ENCODE data around the gene AUTS2. TPM values are rescaled to one million over a fixed set of nuclear protein-coding genes. Genes with fewer than 3 reads are reported as not detected.

AUTS2 gene
- total and polyA plus RNA-seq, 9 of the 15 experiments (the other 6 are each of a cell fraction or from before 2014, with no cell fraction given): 0.58 TPM; not detected in 8

DNA sequence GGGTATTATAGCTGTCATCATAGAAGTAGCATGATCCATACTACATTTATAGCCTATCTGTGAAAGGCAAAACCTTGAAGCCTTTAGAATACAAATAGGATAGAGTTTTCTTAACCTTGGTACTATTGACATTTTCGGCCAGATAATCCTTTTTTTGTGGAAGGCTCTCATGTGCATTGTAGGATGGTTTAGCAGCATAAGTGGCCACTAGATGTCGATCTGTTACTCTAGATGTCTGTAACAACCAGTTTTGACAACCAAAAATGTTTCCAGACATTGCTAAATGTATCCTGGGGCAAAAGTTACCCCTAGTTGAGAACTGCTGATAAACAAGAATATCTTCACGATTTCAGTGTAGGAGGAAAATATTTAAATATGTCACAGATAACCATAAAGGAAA is 1214.2 kb downstream of the AUTS2 start:
- H3K9me1 ChIP-seq (ENCODE audit: control insufficient read depth, insufficient read depth, low read length): no peaks in the 10 kb centered on the region
- DNase-seq (ENCODE audit: extremely low read depth in 1 of 4, low spot score in 3 of 4) (peak in 1 of 4 experiments; percentile 4), ATAC-seq (no peak), FAIRE-seq (no peak)
- BruUV-seq (replicated peaks): no TSS peak
- intact Hi-C loops (cut with micrococcal nuclease): no loop called here
- H3K79me2 ChIP-seq (ENCODE audit: control insufficient read depth, insufficient read depth, low read length): no peaks in the 10 kb centered on the region
- no peak overlapping the region for H2AFZ ChIP-seq (ENCODE audit: low read depth, low read length)
- H4K20me1 ChIP-seq (replicated peaks; ENCODE audit: control insufficient read depth, insufficient read depth, low read length): no peaks in the 10 kb centered on the region
- H3K36me3 ChIP-seq (ENCODE audit: control insufficient read depth, insufficient read depth, low read length): no peaks in the 10 kb centered on the region
- in situ Hi-C loops (cut with MboI): no loop called here
- CTCF ChIA-PET (ENCODE audit: low intra/inter-chr PET ratio): no interaction called here
- TF ChIP-seq ELF4 (CRISPR knock-in tag; IDR thresholded peaks at IDR 0.05) (no peak), ZBED1 (IDR thresholded peaks at IDR 0.05) (no peak), RAD21 (CRISPR knock-in tag; conservative IDR thresholded peaks at IDR 0.05 in 1 of 2, IDR thresholded peaks at IDR 0.05 in 1 of 2) (0 out of 4 replicates have a peak, but pooled peaks of 1 of the 2 experiments have one; percentile 5), RAD51 (IDR thresholded peaks at IDR 0.05; ENCODE audit: borderline replicate concordance, low read depth) (no peak)
- TF ChIP-seq, protein P1, sequence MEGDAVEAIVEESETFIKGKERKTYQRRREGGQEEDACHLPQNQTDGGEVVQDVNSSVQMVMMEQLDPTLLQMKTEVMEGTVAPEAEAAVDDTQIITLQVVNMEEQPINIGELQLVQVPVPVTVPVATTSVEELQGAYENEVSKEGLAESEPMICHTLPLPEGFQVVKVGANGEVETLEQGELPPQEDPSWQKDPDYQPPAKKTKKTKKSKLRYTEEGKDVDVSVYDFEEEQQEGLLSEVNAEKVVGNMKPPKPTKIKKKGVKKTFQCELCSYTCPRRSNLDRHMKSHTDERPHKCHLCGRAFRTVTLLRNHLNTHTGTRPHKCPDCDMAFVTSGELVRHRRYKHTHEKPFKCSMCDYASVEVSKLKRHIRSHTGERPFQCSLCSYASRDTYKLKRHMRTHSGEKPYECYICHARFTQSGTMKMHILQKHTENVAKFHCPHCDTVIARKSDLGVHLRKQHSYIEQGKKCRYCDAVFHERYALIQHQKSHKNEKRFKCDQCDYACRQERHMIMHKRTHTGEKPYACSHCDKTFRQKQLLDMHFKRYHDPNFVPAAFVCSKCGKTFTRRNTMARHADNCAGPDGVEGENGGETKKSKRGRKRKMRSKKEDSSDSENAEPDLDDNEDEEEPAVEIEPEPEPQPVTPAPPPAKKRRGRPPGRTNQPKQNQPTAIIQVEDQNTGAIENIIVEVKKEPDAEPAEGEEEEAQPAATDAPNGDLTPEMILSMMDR (IDR thresholded peaks at IDR 0.05 in 2 of 3, conservative IDR thresholded peaks at IDR 0.05 in 1 of 3; ENCODE audit: insufficient read depth in 2 of 3, low read depth in 1 of 3, low read length in 3 of 3): 0 out of 6 replicates have a peak, but pooled peaks of 1 of the 3 experiments have one; percentile 16
- TF ChIP-seq, protein P2, sequence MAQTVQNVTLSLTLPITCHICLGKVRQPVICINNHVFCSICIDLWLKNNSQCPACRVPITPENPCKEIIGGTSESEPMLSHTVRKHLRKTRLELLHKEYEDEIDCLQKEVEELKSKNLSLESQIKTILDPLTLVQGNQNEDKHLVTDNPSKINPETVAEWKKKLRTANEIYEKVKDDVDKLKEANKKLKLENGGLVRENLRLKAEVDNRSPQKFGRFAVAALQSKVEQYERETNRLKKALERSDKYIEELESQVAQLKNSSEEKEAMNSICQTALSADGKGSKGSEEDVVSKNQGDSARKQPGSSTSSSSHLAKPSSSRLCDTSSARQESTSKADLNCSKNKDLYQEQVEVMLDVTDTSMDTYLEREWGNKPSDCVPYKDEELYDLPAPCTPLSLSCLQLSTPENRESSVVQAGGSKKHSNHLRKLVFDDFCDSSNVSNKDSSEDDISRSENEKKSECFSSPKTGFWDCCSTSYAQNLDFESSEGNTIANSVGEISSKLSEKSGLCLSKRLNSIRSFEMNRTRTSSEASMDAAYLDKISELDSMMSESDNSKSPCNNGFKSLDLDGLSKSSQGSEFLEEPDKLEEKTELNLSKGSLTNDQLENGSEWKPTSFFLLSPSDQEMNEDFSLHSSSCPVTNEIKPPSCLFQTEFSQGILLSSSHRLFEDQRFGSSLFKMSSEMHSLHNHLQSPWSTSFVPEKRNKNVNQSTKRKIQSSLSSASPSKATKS (CRISPR knock-in tag; IDR thresholded peaks at IDR 0.05): no peak
- H3K4me1 ChIP-seq (replicated peaks in 1 of 2; ENCODE audit: control insufficient read depth in 2 of 2, insufficient read depth in 2 of 2, low read length in 2 of 2): no peaks in the 10 kb centered on the region
- H3K4me2 ChIP-seq (ENCODE audit: insufficient read depth, low read length): no peak overlapping the region
- no peaks in the 10 kb centered on the region for H3K9me3 ChIP-seq (replicated peaks; ENCODE audit: control insufficient read depth, insufficient read depth, low read depth, low read length)
- no peak overlapping the region for H3K27ac ChIP-seq (ENCODE audit: extremely low read depth, low read depth, low read length)
- peaks cover 0 to 11% of the 10 kb centered on the region in 2 experiments; a peak in 1 of 5 replicates for H3K27me3 ChIP-seq (ENCODE audit: control insufficient read depth in 2 of 2, insufficient read depth in 2 of 2, low read length in 2 of 2)
- no peak overlapping the region for H3K4me3 ChIP-seq
- POLR2A ChIA-PET: no interaction called here
- WGBS (ENCODE audit: insufficient coverage, low coverage, missing lambda C conversion rate): 1% methylated on average over 3 of the region's 3 CpGs
- H3K9ac ChIP-seq (ENCODE audit: insufficient read depth in 1 of 2, low read depth in 2 of 2, low read length in 2 of 2): no peak overlapping the region
